Suprapubic skin (tissue), 4 donors: ENCODE measurements around the gene DRD2. TPM values are rescaled to one million over a fixed set of nuclear protein-coding genes. Genes with fewer than 3 reads are reported as not detected.

ENCODE experiments used
- DNase-seq, 2 donors: peaks; one replicate each; pipeline ENCODE4 v3.0.0-alpha.2; 2019; ENCODE audit warnings: low spot score in 2 of 2
- H3K27ac ChIP-seq: fragments of 200-600 bp; sonication (generic); one replicate; pipeline ENCODE4 v1.5.1; 2019
- H3K27me3 ChIP-seq: fragments of 200-600 bp; sonication (generic); one replicate; pipeline ENCODE4 v1.5.1; 2019
- H3K36me3 ChIP-seq: fragments of 200-600 bp; sonication (generic); one replicate; pipeline ENCODE4 v1.5.1; 2019
- H3K4me1 ChIP-seq: fragments of 200-600 bp; sonication (generic); one replicate; pipeline ENCODE4 v1.5.1; 2019
- H3K4me3 ChIP-seq: fragments of 200-600 bp; sonication (generic); one replicate; pipeline ENCODE4 v1.5.1; 2019; ENCODE audit warnings: mild to moderate bottlenecking
- H3K9me3 ChIP-seq: fragments of 200-600 bp; sonication (generic); one replicate; pipeline ENCODE4 v1.5.1; 2019
- EP300 ChIP-seq: sonication (generic); formaldehyde crosslinking; IDR thresholded peaks from one replicate; pipeline ENCODE4 v1.6.1; 2017; ENCODE audit warnings: antibody characterized with exemption
- POLR2A ChIP-seq, 2 donors: fragments of 450-650 bp; IDR thresholded peaks; one replicate each; pipeline ENCODE4 v1.6.1; 2017; ENCODE audit warnings: antibody characterized with exemption in 2 of 2, mild to moderate bottlenecking in 2 of 2, moderate library complexity in 2 of 2
- POLR2AphosphoS5 ChIP-seq, 3 donors: sonication (generic); formaldehyde crosslinking; IDR thresholded peaks; one replicate each; pipeline ENCODE4 v1.6.1; 2017; ENCODE audit warnings: antibody characterized with exemption in 3 of 3
- WGBS: methylation state at CpG from one replicate; pipeline ENCODE4 v1.1.5; 2018; 5-methylcytosine and 5-hydroxymethylcytosine counted together
- total RNA-seq, 4 donors: library from RNA; depleted of rRNA; stranded (reverse); fragments of >200 nt; gene quantifications; one replicate each; pipeline ENCODE4 v1.1.0, GENCODE V29; 2016
- TF ChIP-seq, protein P1 (sequence below), 2 donors: fragments of 200-600 bp in 1 of 2; fragments of 450-650 bp in 1 of 2; sonication (generic) in 1 of 2; IDR thresholded peaks; one replicate each; pipeline ENCODE4 v1.5.1; 2016 to 2019; ENCODE audit warnings: antibody characterized with exemption in 2 of 2, mild to moderate bottlenecking in 1 of 2, moderate library complexity in 1 of 2

Gene DRD2
- total RNA-seq, 4 donors from 2014 or later: 0.16 to 1.8 TPM; not detected in 2

DNA sequence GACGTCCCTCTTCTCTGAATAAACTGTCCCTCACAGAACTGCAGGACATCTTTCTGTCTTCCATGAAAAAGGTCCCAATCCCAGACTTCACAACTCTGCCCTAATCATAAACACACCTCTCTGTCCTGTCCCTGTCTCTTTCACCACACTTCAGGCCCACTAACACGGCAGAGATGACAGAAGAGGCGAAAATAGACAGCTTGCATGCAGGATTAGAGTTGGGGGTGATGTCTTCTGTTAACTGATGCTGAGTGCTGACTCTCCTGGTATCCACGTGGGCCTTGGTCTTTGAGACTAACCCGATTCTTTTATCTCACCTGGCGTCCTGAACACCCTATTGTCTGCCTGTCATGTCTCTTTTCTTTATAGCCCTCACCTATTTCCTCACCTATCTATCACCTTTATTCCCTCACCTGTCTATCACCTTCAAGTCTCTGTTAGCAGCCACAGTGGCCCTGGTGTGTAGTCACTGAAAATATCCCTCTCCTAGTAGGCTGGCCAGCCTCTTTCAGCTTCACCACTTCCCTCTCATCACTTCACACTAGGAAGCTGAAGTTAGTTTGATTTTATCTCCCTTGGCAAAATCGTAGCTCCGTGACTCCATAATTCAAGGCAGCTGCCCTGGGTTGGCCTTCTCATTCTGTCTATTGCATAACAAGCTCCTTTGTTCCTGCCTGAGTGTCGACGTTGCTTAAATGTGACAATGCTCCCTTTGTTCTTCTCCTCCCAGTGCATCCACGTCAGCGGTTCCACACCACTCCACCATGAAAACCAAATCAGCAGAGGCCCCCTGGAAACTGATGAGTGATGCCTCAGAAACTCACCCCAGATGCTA, 30.6 kb upstream of the DRD2 start:
- H3K4me1 ChIP-seq: peaks cover 9% of the 10 kb centered on the region
- no peak for DNase-seq
- peak overlapping the region; percentile 54 for H3K27ac ChIP-seq
- peak in 1 of 3 donors; percentile 30 for TF ChIP-seq POLR2AphosphoS5 (IDR thresholded peaks at IDR 0.05)
- TF ChIP-seq EP300: no peak
- H3K36me3 ChIP-seq: no peaks in the 10 kb centered on the region
- no peak overlapping the region for H3K4me3 ChIP-seq
- 49% methylated on average over 12 of the region's 12 CpGs for WGBS
- no peaks in the 10 kb centered on the region for H3K9me3 ChIP-seq
- H3K27me3 ChIP-seq: peaks cover 2% of the 10 kb centered on the region

GRCh38 chr11:113505046-113505445, 29.8 kb upstream of the DRD2 start:
- Histone ChIP-seq H3K4me1 (peaks cover 9% of the 10 kb centered on the region), H3K36me3 (no peaks in the 10 kb centered on the region), H3K27me3 (peaks cover 2% of the 10 kb centered on the region), H3K4me3 (no peak overlapping the region), H3K9me3 (no peaks in the 10 kb centered on the region), H3K27ac (peak overlapping the region; percentile 54)
- WGBS: 72% methylated on average over 3 of the region's 3 CpGs
- TF ChIP-seq POLR2A (IDR thresholded peaks at IDR 0.05) (no peak), POLR2AphosphoS5 (IDR thresholded peaks at IDR 0.05) (no peak), EP300 (no peak)
- TF ChIP-seq, protein P1, sequence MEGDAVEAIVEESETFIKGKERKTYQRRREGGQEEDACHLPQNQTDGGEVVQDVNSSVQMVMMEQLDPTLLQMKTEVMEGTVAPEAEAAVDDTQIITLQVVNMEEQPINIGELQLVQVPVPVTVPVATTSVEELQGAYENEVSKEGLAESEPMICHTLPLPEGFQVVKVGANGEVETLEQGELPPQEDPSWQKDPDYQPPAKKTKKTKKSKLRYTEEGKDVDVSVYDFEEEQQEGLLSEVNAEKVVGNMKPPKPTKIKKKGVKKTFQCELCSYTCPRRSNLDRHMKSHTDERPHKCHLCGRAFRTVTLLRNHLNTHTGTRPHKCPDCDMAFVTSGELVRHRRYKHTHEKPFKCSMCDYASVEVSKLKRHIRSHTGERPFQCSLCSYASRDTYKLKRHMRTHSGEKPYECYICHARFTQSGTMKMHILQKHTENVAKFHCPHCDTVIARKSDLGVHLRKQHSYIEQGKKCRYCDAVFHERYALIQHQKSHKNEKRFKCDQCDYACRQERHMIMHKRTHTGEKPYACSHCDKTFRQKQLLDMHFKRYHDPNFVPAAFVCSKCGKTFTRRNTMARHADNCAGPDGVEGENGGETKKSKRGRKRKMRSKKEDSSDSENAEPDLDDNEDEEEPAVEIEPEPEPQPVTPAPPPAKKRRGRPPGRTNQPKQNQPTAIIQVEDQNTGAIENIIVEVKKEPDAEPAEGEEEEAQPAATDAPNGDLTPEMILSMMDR (IDR thresholded peaks at IDR 0.05): no peak
- no peak for DNase-seq

DNA sequence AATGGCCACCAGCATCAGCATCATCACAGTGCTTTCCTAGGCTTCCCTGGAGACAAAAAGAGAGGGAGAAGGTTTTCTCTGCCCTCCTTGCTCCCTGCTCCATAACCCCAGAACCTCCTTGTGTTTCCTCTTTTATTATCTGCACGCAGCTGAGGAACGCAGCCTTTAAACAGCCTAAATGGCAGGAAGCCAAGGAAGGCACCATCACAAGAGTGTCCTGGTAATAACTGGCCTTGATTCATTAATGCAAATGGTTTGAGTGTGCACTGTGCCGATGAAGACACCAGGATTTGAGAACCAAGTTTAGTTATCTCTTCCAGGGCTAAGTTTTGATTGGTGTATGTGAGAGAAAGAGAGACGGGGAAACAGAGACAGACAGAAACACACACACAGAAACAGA, 29.4 kb upstream of the DRD2 start:
- H3K27ac ChIP-seq: no peak overlapping the region
- no peak for DNase-seq
- no peak overlapping the region for H3K4me3 ChIP-seq
- TF ChIP-seq POLR2AphosphoS5 (IDR thresholded peaks at IDR 0.05) (no peak), EP300 (no peak), POLR2A (IDR thresholded peaks at IDR 0.05) (no peak)
- TF ChIP-seq, protein P1 (IDR thresholded peaks at IDR 0.05): no peak
- H3K9me3 ChIP-seq: no peaks in the 10 kb centered on the region
- WGBS: 52% methylated on average over 4 of the region's 4 CpGs
- peaks cover 2% of the 10 kb centered on the region for H3K27me3 ChIP-seq
- H3K4me1 ChIP-seq: peaks cover 9% of the 10 kb centered on the region
- H3K36me3 ChIP-seq: no peaks in the 10 kb centered on the region

- DNase-seq: no peak
- no peak overlapping the region for H3K4me3 ChIP-seq
- H3K9me3 ChIP-seq: no peaks in the 10 kb centered on the region
- no peaks in the 10 kb centered on the region for H3K36me3 ChIP-seq
- H3K27me3 ChIP-seq: peaks cover 2% of the 10 kb centered on the region
- H3K4me1 ChIP-seq: peaks cover 9% of the 10 kb centered on the region
- H3K27ac ChIP-seq: no peak overlapping the region
- WGBS: 84% methylated on average over 3 of the region's 3 CpGs
- TF ChIP-seq POLR2AphosphoS5 (IDR thresholded peaks at IDR 0.05): no peak
- TF ChIP-seq, protein P1 (IDR thresholded peaks at IDR 0.05): no peak
- no peak for TF ChIP-seq EP300
- TF ChIP-seq POLR2A (IDR thresholded peaks at IDR 0.05): no peak
Observed at GRCh38 chr11:113504071-113504470, 28.9 kb upstream of the DRD2 start.

DNA sequence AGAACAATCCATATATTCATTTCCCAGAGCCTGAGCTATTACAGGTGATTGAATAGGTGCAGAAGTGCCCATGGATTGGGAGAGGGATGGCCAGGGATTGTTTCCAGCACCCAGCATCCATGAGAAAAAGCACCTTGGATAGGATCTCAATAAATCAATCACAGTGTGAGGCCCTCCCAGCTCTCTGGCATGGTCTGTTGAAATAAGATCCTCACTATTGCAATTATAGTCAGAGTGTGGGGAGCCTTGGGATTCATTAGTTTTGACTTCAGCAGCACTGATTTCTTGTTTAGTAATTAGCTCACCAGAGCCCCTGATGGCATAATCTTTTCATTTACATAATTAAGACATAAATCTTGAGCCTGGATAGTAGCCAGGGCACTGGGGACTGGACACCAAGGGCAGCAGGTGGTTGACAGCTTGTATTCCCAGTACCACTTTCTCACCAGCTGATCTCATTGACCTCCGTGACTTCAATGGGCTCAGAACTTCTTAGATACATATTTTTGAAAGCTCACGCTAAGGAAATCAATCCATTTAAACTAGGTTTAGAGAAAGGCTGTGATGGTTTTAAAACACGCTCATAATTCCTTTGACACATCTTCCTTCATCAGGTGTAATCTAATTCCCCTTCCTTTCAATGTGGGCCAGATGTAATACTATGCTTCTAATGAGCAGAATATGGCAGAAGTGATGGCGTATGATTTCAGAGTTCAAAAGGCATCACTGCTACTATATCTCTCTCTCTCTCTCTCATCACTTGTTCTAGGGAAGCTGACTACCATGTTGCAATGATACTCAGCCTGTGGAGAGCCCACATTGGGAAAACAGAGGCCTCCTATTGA, 22.1 kb upstream of the DRD2 start:
- Histone ChIP-seq H3K4me3 (no peak overlapping the region), H3K4me1 (no peaks in the 10 kb centered on the region), H3K27me3 (peaks cover 7% of the 10 kb centered on the region), H3K9me3 (no peaks in the 10 kb centered on the region), H3K36me3 (no peaks in the 10 kb centered on the region), H3K27ac (no peak overlapping the region)
- 90% methylated on average over 4 of the region's 4 CpGs for WGBS
- no peak for TF ChIP-seq EP300
- no peak for DNase-seq

DNA sequence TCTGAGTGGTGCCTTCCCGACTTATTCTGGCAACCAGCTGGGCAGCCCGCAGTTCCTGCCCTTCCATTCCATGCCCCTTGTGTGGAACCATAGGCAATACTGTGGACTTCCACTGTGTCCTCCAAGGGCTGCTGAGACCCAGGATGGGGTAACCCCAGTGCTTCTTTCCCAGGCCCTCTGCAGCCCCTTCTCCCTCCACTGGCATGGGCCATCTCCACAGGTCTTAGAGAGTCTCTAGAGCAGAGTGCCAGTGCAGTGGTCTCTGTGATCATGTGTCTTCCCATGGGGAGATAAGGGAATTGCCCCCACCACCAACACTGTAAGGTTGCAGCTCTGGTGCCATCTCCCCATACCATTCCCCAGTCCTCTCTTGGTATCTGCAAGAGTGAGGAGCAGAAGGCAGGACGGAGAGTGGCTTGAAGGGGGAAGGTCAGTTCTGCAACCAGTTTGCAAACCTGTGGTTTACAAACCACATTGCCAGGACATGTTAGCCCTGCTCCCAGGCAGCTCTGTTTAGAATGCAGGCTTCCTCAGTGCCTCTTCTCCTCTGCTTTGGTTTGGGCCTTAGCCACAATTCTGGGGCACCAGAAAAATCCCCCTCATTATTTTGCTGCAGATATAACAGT, 20.9 kb upstream of the DRD2 start:
- no peaks in the 10 kb centered on the region for H3K36me3 ChIP-seq
- DNase-seq: no peak
- no peaks in the 10 kb centered on the region for H3K9me3 ChIP-seq
- 78% methylated on average over 3 of the region's 3 CpGs for WGBS
- no peak overlapping the region for H3K4me3 ChIP-seq
- peaks cover 7% of the 10 kb centered on the region for H3K27me3 ChIP-seq
- H3K27ac ChIP-seq: no peak overlapping the region
- TF ChIP-seq POLR2A (IDR thresholded peaks at IDR 0.05): no peak
- TF ChIP-seq POLR2AphosphoS5 (IDR thresholded peaks at IDR 0.05): no peak
- TF ChIP-seq EP300: no peak
- TF ChIP-seq, protein P1 (IDR thresholded peaks at IDR 0.05): no peak
- H3K4me1 ChIP-seq: no peaks in the 10 kb centered on the region
